Measurements from ENCODE around the gene ARHGAP44. TPM values are rescaled to one million over a fixed set of nuclear protein-coding genes. Genes with fewer than 3 reads are reported as not detected.

ARHGAP44 gene
- total RNA-seq, 1 experiment from 2014 or later: 9.9 TPM

DNA sequence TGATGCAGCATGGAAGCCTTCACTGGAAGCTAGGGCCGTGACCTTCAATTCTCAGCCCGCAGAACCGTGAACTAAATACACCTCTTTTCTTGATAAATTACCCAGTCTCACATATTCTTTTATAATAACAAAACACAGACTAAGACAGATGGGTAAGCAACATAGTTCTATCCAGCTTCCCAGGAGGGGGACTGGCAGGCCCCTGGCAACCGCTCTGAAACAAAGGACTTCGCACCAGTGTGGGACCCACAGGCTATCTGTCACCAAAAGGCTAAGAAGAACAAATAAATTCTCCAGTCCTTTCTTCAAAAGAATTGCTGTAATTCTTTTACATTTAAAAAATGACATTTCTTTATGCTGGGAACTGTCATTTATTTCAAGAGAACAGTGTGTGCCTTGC is 209.6 kb downstream of the ARHGAP44 start:
- H4K5ac ChIP-seq (ENCODE audit: insufficient read length, low read depth, low read length): no peak overlapping the region
- no peak overlapping the region for H4K91ac ChIP-seq (ENCODE audit: insufficient read length, low read depth, low read length)
- no peak overlapping the region for H3K4ac ChIP-seq (ENCODE audit: low read depth, low read length)
- no peaks in the 10 kb centered on the region for H3K79me2 ChIP-seq (ENCODE audit: insufficient read depth, low read length)
- H3K18ac ChIP-seq (ENCODE audit: insufficient read length, low read depth, low read length): no peak overlapping the region
- H4K8ac ChIP-seq (replicated peaks; ENCODE audit: insufficient read length, low read depth, low read length): no peak overlapping the region
- no peak overlapping the region for H2BK120ac ChIP-seq (ENCODE audit: low read depth, low read length, poor library complexity, severe bottlenecking)
- no peak for DNase-seq
- H3K23me2 ChIP-seq (ENCODE audit: insufficient read length, low read depth, low read length, poor library complexity, severe bottlenecking): no peaks in the 10 kb centered on the region
- no peak overlapping the region for H3K27ac ChIP-seq (ENCODE audit: insufficient read length, low read depth, low read length)
- H2AK5ac ChIP-seq (ENCODE audit: insufficient read length, low read length): no peak overlapping the region
- Mint-ChIP-seq H3K4me3 (no peak overlapping the region), H3K4me1 (no peaks in the 10 kb centered on the region), H3K27me3 (ENCODE audit: low read depth) (no peaks in the 10 kb centered on the region), H3K9me3 (no peaks in the 10 kb centered on the region), H3K36me3 (ENCODE audit: insufficient read depth in 1 of 3, low read depth in 3 of 3) (peaks cover 36 to 75% (median 67%) of the 10 kb centered on the region in 3 experiments), H3K27ac (no peak overlapping the region)
- no peak overlapping the region for H3T11ph ChIP-seq (ENCODE audit: low read length)
- H3K9ac ChIP-seq (ENCODE audit: extremely low read depth, insufficient read length, low read length): no peak overlapping the region
- H3K79me1 ChIP-seq (ENCODE audit: insufficient read depth, low read depth, low read length, poor library complexity, severe bottlenecking): no peaks in the 10 kb centered on the region
- no peak overlapping the region for H3K4me2 ChIP-seq (ENCODE audit: insufficient read depth, insufficient read length, low read length)
- no peak overlapping the region for H3K14ac ChIP-seq (ENCODE audit: insufficient read depth, low read length)
- no peaks in the 10 kb centered on the region for H3K9me3 ChIP-seq (ENCODE audit: control insufficient read depth, low read depth, low read length)
- TF ChIP-seq, protein P1, sequence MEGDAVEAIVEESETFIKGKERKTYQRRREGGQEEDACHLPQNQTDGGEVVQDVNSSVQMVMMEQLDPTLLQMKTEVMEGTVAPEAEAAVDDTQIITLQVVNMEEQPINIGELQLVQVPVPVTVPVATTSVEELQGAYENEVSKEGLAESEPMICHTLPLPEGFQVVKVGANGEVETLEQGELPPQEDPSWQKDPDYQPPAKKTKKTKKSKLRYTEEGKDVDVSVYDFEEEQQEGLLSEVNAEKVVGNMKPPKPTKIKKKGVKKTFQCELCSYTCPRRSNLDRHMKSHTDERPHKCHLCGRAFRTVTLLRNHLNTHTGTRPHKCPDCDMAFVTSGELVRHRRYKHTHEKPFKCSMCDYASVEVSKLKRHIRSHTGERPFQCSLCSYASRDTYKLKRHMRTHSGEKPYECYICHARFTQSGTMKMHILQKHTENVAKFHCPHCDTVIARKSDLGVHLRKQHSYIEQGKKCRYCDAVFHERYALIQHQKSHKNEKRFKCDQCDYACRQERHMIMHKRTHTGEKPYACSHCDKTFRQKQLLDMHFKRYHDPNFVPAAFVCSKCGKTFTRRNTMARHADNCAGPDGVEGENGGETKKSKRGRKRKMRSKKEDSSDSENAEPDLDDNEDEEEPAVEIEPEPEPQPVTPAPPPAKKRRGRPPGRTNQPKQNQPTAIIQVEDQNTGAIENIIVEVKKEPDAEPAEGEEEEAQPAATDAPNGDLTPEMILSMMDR (conservative IDR thresholded peaks at IDR 0.05): no peak
- no peak overlapping the region for H3K23ac ChIP-seq (ENCODE audit: insufficient read length, low read depth, low read length)
- no peak overlapping the region for H2BK15ac ChIP-seq (ENCODE audit: low read depth, low read length)
- no peaks in the 10 kb centered on the region for H3K27me3 ChIP-seq (ENCODE audit: insufficient read depth, low read length)
- no peak overlapping the region for H2BK12ac ChIP-seq (ENCODE audit: insufficient read length, low read depth, low read length)
- H2BK5ac ChIP-seq (ENCODE audit: insufficient read length, low read length): no peak overlapping the region
- H4K20me1 ChIP-seq (ENCODE audit: control insufficient read depth, insufficient read depth, insufficient read length): no peaks in the 10 kb centered on the region
- no peak overlapping the region for H2BK20ac ChIP-seq (ENCODE audit: low read depth, low read length, poor library complexity, severe bottlenecking)
- no peak overlapping the region for H2AFZ ChIP-seq (ENCODE audit: low read length)
- H3K56ac ChIP-seq (ENCODE audit: insufficient read length, low read depth, low read length): no peak overlapping the region
- no peaks in the 10 kb centered on the region for H3K4me1 ChIP-seq (ENCODE audit: insufficient read depth, low read length)
- no CpG with 5 or more reads among the region's 5 CpGs for WGBS (ENCODE audit: extremely low coverage, insufficient read length, low lambda C conversion rate)
